HG03457 (cell line): ENCODE data around the gene MRPL43.
"Not testable (repeated sequence)": the region's sequence is repeated elsewhere in the genome, so short reads cannot be mapped to it uniquely, and the experiment has no call there.

Experiments
- ATAC-seq: cut with Tn5 transposase; IDR thresholded peaks from one replicate; pipeline ENCODE4 v1.9.1; 2021; ENCODE audit warnings: moderate number of reproducible peaks; ENCODE audit not compliant: unreplicated experiment

MRPL43 gene

DNA sequence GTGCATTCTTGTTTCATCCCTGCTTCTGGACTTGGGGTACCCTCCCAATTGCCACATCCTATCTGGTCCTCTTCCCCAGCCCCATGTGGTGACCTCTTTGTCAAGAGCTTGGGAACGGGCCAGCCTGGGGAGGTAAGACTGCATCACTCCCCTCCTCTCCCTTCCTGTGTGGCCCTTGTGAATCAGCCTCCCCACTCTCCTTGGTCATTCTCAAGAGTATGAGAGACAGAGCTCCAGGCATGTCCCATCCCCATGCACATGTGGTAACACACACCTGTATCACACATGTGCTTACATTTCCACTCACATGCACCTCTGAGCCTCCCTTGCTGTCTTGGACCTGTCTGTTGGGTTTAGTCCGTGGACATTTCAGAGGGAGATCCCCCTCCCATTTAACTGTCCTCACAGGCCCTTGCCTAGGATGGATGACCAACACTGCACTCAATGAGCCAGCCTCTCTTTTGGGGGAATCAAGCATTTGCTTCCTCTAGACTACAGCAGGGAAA lies 2.6 kb downstream of the MRPL43 start:
- no peak for ATAC-seq

DNA sequence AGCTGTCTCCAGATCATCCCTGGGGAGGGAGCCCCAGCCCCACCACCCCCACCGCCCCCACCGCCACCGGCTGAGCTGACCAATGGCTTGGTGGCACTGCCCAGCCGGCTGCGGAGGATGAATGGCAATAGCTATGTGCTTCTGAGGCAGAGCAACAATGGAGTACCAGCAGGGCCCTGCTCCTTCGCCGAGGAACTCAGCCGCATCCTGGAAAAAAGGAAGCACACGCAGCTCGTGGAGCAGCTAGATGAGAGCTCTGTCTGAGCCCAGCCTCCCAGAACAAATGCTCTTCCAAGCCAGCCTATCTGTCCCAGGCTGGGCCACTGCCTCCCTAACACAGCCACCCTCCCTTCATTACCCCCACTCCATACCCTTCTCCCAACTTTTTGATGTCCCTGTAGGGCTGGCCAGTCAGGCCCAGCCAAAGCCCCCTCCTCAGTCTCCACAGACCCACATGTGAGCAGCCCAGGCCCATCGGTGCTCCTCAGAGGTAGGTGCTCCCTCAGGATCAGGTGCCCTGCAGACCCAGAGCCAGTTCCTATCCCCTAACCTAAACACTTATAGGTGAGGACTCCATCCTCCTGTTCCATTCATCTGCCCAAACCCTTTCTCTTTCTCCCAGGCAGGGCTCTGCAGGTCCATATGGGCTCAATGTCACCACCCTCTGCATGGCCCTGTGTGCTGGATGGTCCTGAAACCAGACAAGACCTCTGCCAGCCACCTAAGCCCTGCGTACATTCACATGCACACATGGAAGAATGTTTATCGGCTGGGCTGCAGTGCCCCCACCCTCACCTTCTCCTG lies 3.2 kb downstream of the MRPL43 start:
- no peak for ATAC-seq

DNA sequence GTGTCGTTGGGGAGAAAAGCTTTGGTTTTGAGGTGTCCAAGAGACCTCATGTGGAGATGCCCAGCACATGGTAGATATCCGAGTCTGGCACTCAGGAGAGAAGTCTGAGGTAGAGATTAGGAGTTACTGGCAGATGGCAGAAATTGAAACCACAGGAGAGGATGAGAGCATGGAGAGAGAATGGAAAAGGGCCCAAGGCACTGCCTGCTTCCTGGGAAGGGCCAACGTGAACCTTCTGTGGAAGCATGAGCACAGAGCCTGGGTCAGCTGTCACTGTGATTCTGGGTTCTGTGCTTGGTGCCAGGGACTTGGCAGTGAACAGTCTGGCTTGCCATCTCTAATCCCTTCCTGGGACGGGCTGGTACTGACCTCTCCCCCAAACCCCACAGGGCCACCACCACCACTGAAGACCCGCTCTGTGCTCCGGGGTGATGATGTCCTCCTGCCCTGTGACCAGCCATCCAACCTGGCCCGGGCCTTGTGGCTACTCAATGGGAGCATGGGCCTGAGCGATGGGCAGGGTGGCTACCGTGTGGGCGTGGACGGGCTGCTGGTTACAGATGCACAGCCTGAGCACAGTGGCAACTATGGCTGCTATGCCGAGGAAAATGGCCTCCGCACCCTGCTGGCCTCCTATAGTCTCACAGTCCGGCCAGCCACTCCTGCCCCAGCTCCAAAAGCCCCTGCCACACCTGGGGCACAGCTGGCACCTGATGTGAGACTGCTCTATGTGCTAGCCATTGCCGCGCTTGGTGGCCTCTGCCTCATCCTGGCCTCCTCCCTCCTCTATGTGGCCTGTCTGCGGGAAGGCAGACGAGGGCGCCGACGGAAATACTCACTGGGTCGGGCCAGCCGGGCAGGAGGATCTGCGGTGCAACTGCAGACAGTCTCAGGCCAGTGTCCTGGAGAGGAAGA lies 4.1 kb downstream of the MRPL43 start:
- ATAC-seq, result no peak

DNA sequence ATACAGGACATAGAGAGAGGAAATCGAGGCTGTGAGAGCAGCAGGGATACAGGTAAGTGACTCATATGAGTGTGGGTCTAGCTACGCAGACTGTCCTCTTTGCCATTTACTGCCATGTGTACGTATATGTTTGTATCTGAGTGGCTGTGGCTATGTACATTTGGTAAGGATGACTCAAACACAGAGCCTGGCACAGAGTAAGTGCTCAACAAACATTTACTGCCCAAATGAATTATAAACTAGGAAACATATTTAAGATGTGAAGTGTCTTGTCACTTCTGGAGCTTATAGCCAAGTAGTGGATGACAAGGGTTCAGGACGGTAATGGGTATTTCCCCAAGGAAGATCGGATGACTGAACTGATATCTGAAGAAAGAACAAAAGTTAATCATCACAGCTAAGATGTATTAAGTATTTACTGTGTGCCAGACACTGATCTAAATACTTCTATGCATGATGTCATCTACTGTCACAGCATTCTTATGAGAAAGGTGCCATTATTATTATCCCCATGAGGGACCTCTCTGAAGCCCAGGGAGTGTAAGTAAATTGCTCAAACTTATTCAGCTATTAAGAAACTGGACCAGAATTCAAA lies 6.0 kb downstream of the MRPL43 start:
- ATAC-seq, result no peak

DNA sequence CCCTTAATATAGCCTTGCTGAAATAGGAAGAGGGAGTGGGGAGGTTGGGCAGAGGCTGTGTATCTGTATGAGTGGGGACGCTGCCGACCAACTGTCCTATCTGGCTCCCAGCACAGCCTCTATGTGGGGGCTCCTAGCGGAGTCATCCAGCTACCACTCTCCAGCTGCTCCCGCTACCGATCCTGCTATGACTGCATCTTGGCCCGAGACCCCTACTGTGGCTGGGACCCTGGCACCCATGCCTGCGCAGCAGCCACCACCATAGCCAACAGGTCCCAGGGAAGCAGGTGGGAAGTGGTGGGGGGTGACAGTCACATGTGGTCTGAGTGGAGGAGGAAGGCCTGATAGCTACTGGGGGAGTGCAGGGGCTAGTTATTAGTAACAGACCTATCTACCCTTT lies 6.6 kb downstream of the MRPL43 start:
- no peak for ATAC-seq

DNA sequence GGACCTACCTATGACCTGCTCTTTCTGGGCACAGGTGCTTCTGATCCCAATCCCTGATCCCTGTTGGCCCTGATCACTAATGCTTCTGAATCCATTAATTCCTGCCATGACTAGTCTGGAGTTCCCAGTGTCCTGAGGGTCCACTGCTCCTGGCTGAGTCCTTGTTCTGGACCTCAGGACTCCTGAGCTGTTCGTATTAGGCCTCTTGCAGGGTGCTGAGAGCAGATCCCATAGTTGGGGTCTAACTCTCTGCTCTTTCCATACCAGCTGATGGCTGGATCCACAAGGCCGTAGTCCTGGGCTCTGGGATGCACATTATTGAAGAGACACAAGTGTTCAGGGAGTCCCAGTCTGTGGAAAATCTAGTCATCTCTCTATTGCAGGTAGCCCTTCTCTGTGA lies 7.0 kb downstream of the MRPL43 start:
- ATAC-seq, result no peak

DNA sequence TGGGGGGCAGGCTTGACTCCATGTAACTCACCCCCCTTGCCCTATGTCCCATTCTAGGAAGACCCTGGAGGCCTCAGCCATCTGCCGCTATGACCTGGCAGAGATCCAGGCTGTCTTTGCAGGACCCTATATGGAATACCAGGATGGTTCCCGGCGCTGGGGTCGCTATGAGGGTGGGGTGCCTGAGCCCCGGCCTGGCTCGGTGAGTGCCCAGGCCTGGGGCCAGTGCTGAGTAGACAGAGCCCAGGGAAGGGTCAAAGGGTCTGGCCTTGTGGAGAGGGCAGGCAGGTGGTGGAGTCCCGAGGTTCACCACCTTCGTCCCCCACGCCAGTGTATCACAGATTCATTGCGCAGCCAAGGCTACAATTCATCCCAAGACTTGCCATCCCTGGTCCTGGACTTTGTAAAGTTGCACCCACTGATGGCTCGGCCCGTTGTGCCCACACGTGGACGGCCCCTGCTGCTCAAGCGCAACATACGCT lies 7.5 kb downstream of the MRPL43 start:
- ATAC-seq, result no peak

DNA sequence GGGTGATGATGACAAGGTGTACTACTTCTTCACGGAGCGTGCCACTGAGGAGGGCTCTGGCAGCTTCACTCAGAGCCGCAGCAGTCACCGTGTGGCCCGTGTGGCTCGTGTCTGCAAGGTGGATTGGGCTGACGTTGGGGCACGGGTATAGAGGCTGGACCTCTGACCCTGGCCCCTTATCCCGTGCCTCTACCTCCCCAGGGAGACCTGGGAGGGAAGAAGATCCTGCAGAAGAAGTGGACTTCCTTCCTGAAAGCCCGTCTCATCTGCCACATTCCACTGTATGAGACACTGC lies 8.4 kb downstream of the MRPL43 start:
- ATAC-seq, result no peak

DNA sequence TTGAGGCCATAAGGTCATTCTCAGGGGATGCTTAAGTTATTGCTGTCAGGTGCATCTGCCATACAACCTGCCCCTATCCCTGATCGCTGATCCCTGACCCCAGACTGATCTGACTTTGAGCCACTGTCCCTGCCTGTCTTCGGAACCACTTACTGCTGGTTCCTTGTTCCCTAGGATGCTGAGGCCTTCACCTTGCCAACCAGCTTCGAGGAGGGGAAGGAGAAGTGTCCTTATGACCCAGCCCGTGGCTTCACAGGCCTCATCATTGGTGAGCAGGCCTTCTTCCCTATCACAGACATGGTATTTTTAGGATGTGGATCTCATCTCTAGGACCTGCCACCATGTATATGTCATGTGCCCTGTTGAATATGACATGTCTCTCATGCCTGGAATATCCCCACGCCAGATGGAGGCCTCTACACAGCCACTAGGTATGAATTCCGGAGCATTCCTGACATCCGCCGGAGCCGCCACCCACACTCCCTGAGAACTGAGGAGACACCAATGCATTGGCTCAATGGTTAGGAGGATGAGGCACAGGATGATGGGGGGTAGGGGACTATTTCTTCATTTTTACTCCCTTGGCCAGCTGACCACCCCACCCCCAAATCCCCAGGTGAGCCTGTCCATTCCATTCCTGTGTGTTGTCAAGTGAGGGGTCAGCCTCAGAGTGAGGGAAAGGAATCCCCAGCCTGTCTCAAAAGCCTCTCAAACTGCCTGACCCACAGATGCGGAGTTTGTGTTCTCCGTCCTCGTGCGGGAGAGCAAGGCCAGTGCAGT lies 9.0 kb downstream of the MRPL43 start:
- ATAC-seq, result no peak

DNA sequence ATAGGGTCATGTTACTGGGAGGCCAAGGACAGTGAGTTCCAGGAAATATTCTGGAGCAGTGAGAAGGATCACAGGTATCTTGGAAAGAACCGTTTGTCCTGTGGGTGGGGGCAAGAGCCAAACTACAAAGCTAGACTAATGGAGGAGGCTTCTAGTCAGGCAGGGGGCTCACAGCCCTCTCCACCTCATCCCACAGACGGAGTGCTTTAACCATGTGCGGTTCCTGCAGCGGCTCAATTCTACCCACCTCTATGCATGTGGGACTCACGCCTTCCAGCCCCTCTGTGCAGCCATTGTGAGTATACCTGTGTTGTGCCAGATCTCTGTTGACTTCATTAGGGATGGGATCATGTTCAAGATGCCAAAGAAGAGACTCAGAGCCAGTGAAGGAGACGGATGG lies 9.9 kb downstream of the MRPL43 start:
- no peak for ATAC-seq

DNA sequence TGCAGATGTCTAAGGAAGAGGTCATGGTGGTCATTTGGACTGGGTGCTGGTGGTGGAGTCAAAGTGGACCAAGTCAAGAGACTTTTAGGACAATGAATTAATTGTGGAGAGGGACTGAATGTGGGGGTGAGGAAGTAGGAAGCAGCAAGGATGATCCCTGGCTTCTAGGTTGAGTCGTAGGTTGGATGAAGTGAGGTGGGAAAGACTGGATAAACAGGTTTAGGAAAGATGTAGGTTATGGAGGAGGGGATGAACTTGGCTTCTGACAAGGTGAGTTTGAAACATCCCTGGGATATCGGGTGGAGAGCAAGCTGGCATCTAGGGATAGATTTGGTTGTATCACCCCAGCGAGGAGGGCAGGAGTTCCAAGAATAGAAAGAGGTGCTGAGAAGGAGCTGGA lies 10.4 kb downstream of the MRPL43 start:
- no peak for ATAC-seq

DNA sequence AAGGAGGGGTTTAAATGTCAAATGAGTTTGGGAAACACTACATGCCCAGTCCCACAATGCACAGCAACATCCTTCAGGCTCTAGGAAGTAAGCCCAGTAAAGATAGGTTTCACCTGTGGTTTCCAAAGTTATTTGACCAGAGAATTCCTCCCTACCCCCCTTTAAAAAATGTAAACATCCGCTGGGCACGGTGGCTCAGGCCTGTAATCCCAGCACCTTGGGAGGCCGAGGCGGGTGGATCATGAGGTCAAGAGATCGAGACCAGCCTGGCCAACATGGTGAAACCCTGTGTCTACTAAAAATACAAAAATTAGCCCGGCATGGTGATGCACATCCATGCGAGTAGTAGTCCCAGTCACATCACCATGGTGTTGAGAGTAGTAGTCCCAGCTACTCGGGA lies 11.9 kb downstream of the MRPL43 start:
- ATAC-seq, result not testable (repeated sequence)

DNA sequence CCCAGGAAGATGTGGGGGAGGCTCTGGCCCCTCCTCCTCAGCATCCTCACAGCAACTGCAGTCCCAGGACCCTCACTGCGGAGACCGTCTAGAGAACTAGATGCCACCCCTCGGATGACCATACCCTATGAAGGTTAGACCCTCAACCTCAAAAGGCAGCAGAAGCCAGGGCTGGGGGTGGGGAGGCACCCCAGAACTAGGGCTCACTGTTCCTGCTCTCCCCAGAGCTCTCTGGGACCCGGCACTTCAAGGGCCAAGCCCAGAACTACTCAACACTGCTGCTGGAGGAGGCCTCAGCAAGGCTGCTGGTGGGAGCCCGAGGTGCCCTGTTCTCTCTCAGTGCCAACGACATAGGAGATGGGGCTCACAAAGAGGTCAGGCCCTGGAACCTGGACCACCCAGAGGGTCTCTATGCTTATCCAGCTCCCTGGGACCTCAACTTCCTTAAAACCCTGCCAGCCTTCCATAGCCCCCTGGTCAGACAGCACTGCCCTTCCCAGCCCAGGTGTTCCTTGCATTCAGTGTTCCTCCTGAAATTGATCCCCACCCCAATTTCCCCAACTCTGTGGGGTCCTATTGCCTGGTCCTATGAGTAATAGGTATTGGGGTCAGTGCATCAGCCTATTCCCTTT lies 14.3 kb downstream of the MRPL43 start:
- no peak for ATAC-seq

DNA sequence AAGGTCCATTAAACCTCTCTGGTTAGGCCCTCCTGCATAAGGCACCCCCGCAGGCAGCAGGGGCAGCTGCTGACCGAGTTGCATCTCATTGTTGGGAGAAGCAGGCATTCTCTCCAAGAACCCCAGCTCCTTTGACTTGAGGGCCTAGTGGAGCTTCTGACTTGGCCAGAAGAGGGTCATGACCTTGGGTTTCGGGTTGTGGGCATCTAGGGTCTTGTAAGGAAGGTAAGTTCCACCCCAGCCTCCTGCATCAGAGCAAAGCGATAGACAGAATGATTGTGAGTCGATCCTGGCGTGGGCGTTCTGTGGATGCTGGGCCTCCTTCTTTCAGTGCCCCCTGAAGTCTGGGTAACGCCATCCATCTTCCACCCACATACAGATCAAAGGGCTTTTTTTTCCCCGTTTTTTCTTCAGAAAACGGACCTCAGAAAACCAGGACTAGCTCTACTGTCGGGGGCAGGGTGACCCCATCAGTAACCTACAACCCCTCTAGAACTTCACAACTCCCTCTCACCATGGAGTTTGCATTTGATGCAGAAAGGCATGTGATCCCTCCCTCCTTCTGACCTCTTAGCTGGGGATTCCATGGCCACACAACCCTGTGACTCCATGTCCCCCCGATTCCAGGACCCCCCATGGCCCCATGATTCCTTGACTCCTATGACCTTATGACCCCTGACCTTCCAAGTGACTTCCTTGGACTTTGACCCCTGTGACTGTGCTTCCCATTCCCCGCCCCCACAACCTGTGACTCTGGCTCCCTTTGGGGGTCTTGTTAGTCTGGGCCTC lies 15.0 kb downstream of the MRPL43 start:
- ATAC-seq, result no peak

DNA sequence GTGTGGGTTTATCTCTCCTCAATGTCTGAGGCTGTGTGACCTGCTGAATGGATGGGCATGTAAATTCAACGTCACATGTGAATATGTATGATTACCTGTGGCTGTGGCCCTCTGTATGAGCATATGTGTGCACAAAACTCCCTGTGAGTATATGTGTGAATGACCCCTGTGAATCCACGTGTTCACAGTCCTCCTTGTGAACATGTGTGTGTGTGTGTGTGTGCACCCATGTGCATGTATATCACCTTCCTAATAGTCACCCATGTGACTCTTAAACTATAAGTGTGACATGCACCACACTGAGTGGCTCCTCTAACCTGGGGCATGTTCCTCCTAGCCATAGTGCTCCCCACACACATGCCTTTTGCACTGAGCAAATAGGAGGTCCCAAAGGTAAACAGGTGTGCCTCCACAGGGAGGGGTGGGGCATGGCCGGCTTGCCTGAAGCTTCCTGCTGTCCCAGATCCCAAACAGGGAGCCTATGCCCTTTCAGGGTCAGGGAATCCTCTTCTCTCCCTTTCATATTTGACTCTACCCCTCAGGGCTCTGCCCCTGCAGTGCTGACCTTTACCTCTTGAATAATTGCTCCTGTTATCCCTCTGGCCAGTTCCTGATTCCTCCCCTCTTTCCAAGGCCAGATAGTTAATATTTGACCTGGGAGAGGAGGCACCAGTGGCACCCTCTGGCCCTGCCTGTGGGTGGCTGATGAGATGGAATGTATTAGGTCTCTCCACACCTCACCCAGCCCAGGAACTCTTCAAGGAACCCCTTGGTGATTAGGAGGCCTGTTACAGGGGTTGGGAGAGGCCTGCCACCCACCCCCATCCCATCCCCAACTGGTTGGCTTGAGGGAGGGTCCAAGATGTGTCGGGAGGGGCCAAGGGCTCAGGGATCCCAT lies 16.1 kb downstream of the MRPL43 start:
- no peak for ATAC-seq

DNA sequence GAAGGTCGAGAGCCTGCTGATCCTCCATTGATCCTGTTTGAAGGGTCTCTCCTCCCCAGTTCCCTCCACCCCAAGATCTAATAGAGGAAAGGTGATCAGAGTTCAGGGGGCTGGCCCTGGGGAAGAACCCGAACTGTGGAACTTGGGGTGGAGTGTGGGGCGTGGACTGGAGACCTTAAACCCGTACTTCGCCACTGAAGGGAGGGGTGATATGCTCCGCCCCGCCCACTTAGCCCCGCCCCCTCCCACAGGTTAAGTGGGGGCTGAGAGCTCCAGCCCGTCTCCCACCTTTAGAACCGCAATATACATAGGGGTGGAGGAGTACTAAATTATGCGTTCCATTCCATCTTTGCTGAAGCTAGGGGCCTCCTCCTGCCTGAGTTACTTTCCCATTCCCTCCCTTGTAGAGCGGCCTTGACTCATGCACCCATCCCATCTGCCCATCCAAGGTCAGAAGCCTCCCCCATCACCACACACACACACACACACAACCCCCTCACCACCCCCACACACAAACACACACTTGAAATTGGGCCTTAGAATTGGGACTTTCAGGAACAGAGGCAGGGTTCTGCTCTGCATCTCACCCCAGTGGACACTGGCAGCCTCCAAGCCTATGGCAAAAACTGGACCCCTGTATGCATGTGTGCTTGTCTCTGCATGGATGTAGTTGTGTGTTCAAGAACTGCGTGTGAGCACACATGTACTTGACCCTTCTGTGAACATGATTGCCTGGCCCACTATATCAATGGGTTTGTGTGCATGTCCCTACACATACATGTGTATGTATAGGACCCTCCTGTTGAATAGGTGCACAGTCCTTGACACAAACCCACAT lies 17.0 kb downstream of the MRPL43 start:
- no peak for ATAC-seq

DNA sequence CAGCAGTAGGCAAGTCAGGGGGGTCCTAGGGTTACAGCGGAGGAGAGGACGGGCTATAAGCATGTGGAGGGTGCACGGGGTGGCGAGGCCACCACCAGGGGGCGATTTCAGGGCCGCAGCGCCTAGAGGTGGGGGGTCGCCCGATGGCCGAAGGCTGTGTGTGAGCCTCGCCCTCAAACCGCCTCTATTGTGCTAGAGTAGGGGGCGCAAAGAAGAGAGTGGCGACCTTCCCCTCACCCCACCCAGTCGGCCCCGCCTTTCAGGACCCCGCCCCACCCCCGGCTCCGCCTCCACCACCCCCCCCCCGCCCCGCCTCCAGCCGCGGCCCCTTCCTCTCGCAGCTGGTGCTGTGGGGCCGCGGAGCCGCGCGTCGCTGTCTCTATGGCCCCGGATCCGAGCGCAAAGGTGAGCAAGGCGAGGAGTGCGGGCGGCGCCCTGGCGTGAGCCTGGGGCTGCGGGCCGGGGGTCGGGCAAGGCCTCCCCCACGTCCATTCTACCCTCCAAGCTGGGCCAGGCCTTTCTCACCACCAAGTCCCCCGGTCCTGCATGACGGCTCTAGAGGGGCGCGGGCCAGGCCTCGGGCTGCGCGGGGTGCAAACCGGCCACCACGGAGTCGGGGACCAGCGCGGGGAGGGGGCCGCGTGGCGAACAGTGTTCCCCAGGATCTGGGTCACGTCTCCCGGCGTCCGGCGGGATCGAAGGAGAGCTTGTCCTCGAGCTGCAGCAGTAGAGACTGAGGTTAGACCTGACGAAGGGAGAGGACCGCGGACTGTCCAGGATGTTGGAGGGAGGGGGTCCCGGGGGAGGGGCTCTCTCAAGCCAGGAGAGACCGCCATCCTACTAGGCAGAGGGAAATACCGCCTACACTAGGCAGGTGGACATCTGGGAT lies 17.9 kb downstream of the MRPL43 start, which contains the start of gene SEMA4G:
Gene SEMA4G, plus strand, starts transcription at position 318 of the 889 bp plus-strand sequence. CDS start 3,409 bp downstream, outside the sequence.
- no peak for ATAC-seq
